CD1c-positive myeloid dendritic cell (primary cell): ENCODE results near the gene MAPRE3.
"Not testable (repeated sequence)": the region's sequence is repeated elsewhere in the genome, so short reads cannot be mapped to it uniquely, and the experiment has no call there.

Experiments
- DNase-seq: peaks from one replicate; pipeline ENCODE4 v3.0.0-alpha.2; 2016; ENCODE audit errors: extremely low spot score

MAPRE3 gene

GRCh38 chr2:27070653-27071276 lies 100.3 kb downstream of the MAPRE3 start:
- DNase-seq: no peak

DNA sequence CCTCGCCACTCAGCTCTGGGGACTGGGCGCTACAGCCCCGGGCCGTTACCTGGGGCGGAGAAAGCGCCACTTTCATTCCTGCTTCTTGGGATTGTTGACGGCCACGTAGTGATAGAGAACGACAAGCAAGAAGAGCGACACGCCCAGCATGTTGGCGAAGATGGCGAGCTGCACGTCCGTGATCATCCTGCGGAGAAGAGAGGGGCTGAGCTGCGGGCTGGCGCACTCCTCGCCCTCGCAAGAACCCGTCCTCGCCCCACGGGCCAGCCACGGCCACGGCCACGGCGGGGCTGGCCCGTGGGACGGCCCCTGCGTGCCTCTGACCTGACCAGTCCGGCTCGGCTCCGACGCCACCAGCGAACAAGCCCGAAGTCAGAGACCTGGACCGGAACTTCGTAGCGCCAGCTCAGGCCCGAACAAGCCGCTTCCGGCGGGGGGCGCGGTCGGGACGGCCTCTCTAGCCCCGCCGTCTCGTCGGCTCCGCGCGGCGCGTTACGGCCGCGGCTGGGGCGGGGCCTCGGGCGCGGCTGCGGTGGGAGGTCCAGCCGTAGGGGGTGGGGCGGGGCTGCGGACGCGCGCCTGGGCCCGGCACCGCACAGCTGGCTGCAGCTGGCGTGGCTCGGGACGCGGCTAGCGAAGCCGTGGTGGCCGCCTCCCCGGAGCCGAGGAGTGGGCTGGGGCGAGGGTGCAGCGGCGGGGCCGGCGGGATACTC lies 101.0 kb downstream of the MAPRE3 start, which contains the start of gene OST4:
Gene OST4 (minus strand): TSS at position 378 of the 713 bp plus-strand sequence.
- peak; percentile 97 for DNase-seq

- DNase-seq: no peak
Observed at GRCh38 chr2:27071990-27072830, 101.8 kb downstream of the MAPRE3 start.

- DNase-seq: no peak
Observed at GRCh38 chr2:27072920-27073319, 102.5 kb downstream of the MAPRE3 start.

DNA sequence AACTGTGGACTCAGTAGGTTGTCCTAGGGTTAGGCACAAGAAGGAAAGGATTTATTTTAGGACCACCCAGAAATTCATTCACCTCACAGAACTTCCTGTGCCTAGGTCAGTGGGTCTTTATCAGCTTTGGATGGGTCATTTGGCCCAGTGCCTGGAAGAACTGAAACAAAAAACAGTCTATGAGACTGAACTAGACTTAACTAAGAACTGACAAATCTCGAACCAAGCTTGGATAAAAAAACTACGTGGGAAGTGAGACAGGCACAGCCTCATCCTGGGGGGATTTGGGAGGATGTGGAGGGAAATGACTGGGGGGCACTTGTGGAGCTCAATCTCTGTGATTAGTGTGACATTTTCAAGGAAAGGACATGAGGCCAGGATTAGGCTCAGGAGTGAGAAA lies 103.3 kb downstream of the MAPRE3 start:
- no peak for DNase-seq

GRCh38 chr2:27074738-27075565 lies 104.5 kb downstream of the MAPRE3 start:
- peak; percentile 40 for DNase-seq

GRCh38 chr2:27075566-27075871 lies 105.1 kb downstream of the MAPRE3 start:
- DNase-seq: not testable (repeated sequence)

- DNase-seq: peak; percentile 27
Observed at GRCh38 chr2:27076323-27076722, 105.9 kb downstream of the MAPRE3 start.
